GM23338 (cell line): ENCODE data around the gene CHN1. TPM values are rescaled to one million over a fixed set of nuclear protein-coding genes. Genes with fewer than 3 reads are reported as not detected.

Experiments used
- ATAC-seq: fragments of 200-7000 bp; cut with Tn5 transposase; 3 replicates; pipeline ENCODE4 v1.9.1; 2020
- DNase-seq: peaks from one replicate; pipeline ENCODE4 v3.0.0-alpha.2; 2015; ENCODE audit warnings: low spot score
- H2AFZ ChIP-seq: fragments of 200-600 bp; sonication (generic); 2 replicates; pipeline ENCODE4 v1.8.0; 2016; ENCODE audit warnings: antibody characterized with exemption, mild to moderate bottlenecking, moderate library complexity
- H3F3A ChIP-seq: fragments of 200-600 bp; sonication (generic); replicated peaks from 2 replicates; pipeline ENCODE4 v1.8.0; 2017; ENCODE audit warnings: antibody characterized with exemption, mixed run types, low read depth
- H3K27ac ChIP-seq: fragments of 200-600 bp; sonication (generic); 2 replicates; pipeline ENCODE4 v1.6.1; 2016; ENCODE audit warnings: low read depth
- H3K27me3 ChIP-seq: fragments of 200-600 bp; sonication (generic); 2 replicates; pipeline ENCODE4 v1.8.0; 2016; ENCODE audit warnings: mild to moderate bottlenecking, mixed run types, moderate library complexity; ENCODE audit not compliant: insufficient read depth
- H3K36me3 ChIP-seq: fragments of 200-600 bp; sonication (generic); 2 replicates; pipeline ENCODE4 v1.8.0; 2016; ENCODE audit warnings: mild to moderate bottlenecking; ENCODE audit not compliant: insufficient read depth
- H3K4me1 ChIP-seq: fragments of 200-600 bp; sonication (generic); 2 replicates; pipeline ENCODE4 v1.8.0; 2016; ENCODE audit warnings: mild to moderate bottlenecking, moderate library complexity; ENCODE audit not compliant: insufficient read depth
- H3K4me2 ChIP-seq: fragments of 200-600 bp; sonication (generic); 2 replicates; pipeline ENCODE4 v1.7.1; 2017; ENCODE audit warnings: mixed run types
- H3K4me3 ChIP-seq: fragments of 200-600 bp; sonication (generic); 2 replicates; pipeline ENCODE4 v1.6.1; 2016; ENCODE audit warnings: mixed run types
- H3K79me2 ChIP-seq: fragments of 200-600 bp; sonication (generic); replicated peaks from 2 replicates; pipeline ENCODE4 v1.8.0; 2017; ENCODE audit warnings: mild to moderate bottlenecking; ENCODE audit not compliant: insufficient read depth
- H3K9me2 ChIP-seq: fragments of 200-600 bp; sonication (generic); 2 replicates; pipeline ENCODE4 v1.8.0; 2017; ENCODE audit not compliant: insufficient read depth
- H4K20me1 ChIP-seq: fragments of 200-600 bp; sonication (generic); replicated peaks from 2 replicates; pipeline ENCODE4 v1.8.0; 2017; ENCODE audit warnings: mild to moderate bottlenecking; ENCODE audit not compliant: insufficient read depth
- H3K27ac Mint-ChIP-seq: 2 replicates; pipeline ENCODE4 v1.8.0; 2020; ENCODE audit warnings: inconsistent platforms, mild to moderate bottlenecking, moderate library complexity, mixed read lengths
- H3K27me3 Mint-ChIP-seq: 3 replicates; pipeline ENCODE4 v1.8.0; 2022; ENCODE audit warnings: low read depth, mild to moderate bottlenecking, moderate library complexity, mixed read lengths, inconsistent platforms; ENCODE audit not compliant: insufficient read depth, poor library complexity
- H3K36me3 Mint-ChIP-seq: 3 replicates; pipeline ENCODE4 v1.8.0; 2021; ENCODE audit warnings: low read depth, mild to moderate bottlenecking, inconsistent platforms, moderate library complexity, mixed read lengths
- H3K4me1 Mint-ChIP-seq: 3 replicates; pipeline ENCODE4 v1.8.0; 2020; ENCODE audit warnings: mild to moderate bottlenecking, inconsistent platforms, mixed read lengths
- H3K4me3 Mint-ChIP-seq: 3 replicates; pipeline ENCODE4 v1.8.0; 2021; ENCODE audit warnings: moderate library complexity, mild to moderate bottlenecking, inconsistent platforms, mixed read lengths
- H3K9me3 Mint-ChIP-seq: 3 replicates; pipeline ENCODE4 v1.8.0; 2020; ENCODE audit warnings: moderate library complexity, mild to moderate bottlenecking, inconsistent platforms, mixed read lengths
- CTCF ChIP-seq, 2 experiments: fragments of 200-600 bp in 1 of 2; sonication (generic) in 1 of 2; conservative IDR thresholded peaks; 2 replicates each; pipeline versions ENCODE4 v1.5.1 to v1.6.1; 2016 to 2017; ENCODE audit warnings: antibody characterized with exemption in 2 of 2, low read depth in 2 of 2, mild to moderate bottlenecking in 2 of 2, moderate library complexity in 1 of 2
- EZH2 ChIP-seq: fragments of 200-600 bp; sonication (generic); IDR thresholded peaks from one replicate; pipeline ENCODE4 v1.8.0; 2017; ENCODE audit warnings: antibody characterized with exemption, mild to moderate bottlenecking, low read depth; ENCODE audit not compliant: unreplicated experiment
- EZH2phosphoT487 ChIP-seq: fragments of 200-600 bp; sonication (generic); IDR thresholded peaks from one replicate; pipeline ENCODE4 v1.8.1; 2018; ENCODE audit warnings: antibody characterized with exemption; ENCODE audit not compliant: unreplicated experiment
- JUNB ChIP-seq: IDR thresholded peaks from one replicate; pipeline ENCODE4 v1.6.1; 2016; ENCODE audit warnings: antibody characterized with exemption; ENCODE audit not compliant: unreplicated experiment
- POLR2AphosphoS5 ChIP-seq: IDR thresholded peaks from 2 replicates; pipeline ENCODE4 v1.6.1; 2016; ENCODE audit warnings: antibody characterized with exemption, low read depth
- STAT1 ChIP-seq: IDR thresholded peaks from one replicate; pipeline ENCODE4 v1.6.1; 2016; ENCODE audit warnings: antibody characterized with exemption; ENCODE audit not compliant: unreplicated experiment
- ZNF114 ChIP-seq: fragments of 250-450 bp; sonication (Bioruptor Pico); IDR thresholded peaks from 2 replicates; pipeline ENCODE4 v1.5.0; 2020; ENCODE audit warnings: mild to moderate bottlenecking, moderate library complexity
- ZNF331 ChIP-seq: fragments of 250-450 bp; sonication (Bioruptor Pico); IDR thresholded peaks from 2 replicates; pipeline ENCODE4 v1.5.0; 2020; ENCODE audit warnings: low read depth, mild to moderate bottlenecking, moderate library complexity
- polyA plus RNA-seq: library from polyadenylated mRNA; unstranded; fragments of >200 nt; fragmentation: Nextera tagmentation; extraction: Ambion mirVana; gene quantifications from 2 replicates; pipeline ENCODE4 v1.2.1, GENCODE V29; 2016
- total RNA-seq: library from RNA; depleted of rRNA; stranded (reverse); fragments of >200 nt; shearing (Covaris generic); gene quantifications from 2 replicates; pipeline ENCODE4 v1.2.3, GENCODE V29; 2014
- TF ChIP-seq, protein P1 (sequence below): IDR thresholded peaks from 2 replicates; pipeline ENCODE4 v1.6.1; 2016; ENCODE audit warnings: antibody characterized with exemption
- TF ChIP-seq, protein P2 (sequence below): fragments of 250-450 bp; sonication (Bioruptor Pico); IDR thresholded peaks from 2 replicates; pipeline ENCODE4 v1.5.0; 2020; ENCODE audit warnings: mild to moderate bottlenecking, moderate library complexity

Gene CHN1
- total and polyA plus RNA-seq, 2 experiments from 2014 or later = 28.1 to 36.5 TPM

DNA sequence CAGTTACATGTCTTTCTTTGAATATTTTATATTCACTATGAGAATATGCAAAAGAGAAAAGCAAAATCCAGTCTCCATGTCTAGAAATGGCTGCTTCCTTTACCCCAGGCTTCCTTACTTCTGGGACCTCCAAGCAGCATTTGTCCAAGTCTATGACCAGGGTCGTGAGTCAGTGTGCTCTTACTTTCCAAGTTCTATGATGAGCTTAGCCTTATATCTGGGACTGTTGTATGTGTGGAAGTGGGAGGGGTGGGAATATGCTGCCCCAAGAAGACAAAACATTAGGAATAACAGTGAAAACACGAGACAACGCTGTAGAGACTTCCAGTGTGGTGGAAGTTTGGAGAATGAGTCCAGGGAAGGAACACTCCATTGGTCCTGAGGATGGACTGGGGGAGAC lies 219.7 kb downstream of the CHN1 start:
- ATAC-seq = no peak

DNA sequence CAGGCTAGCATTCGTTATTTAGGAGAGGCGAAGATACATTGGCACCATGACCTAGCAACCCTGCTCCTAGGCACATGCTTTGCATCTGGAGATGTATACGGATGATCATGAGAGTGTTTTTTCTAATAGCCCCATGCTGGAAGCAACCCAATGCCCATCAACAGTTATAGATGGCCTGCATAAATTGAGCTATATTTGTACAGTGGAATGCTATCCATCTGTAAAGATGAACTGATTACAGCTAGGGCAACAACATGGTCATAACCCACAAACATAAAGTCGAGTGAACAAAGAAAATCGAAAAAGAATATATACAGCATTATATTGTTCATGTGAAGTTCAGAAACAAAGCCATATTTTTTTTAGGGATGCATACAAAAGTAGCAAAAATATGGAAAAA lies 220.3 kb downstream of the CHN1 start:
- Mint-ChIP-seq H3K4me1 (peaks cover 49% of the 10 kb centered on the region), H3K36me3 (peaks cover under 1% of the 10 kb centered on the region; the same call in 1 of the 3 replicates), H3K27me3 (peaks cover 21% of the 10 kb centered on the region), H3K4me3 (no peak overlapping the region), H3K9me3 (no peaks in the 10 kb centered on the region; the same call in 2 of the 3 replicates), H3K27ac (no peak overlapping the region)
- Histone ChIP-seq H3K4me3 (no peak overlapping the region), H3K9me2 (peaks cover 16% of the 10 kb centered on the region), H3K79me2 (no peaks in the 10 kb centered on the region), H3K4me1 (peaks cover 34% of the 10 kb centered on the region), H3K27ac (no peak overlapping the region), H3K27me3 (no peaks in the 10 kb centered on the region), H2AFZ (no peak overlapping the region), H3K4me2 (no peak overlapping the region), H3F3A (peaks cover 14% of the 10 kb centered on the region), H3K36me3 (no peaks in the 10 kb centered on the region), H4K20me1 (no peaks in the 10 kb centered on the region)
- DNase-seq (no peak), ATAC-seq (no peak)
- no peak for TF ChIP-seq ZNF114 (CRISPR knock-in tag)
- TF ChIP-seq POLR2AphosphoS5 = no peak
- no peak for TF ChIP-seq EZH2
- no peak for TF ChIP-seq JUNB
- TF ChIP-seq EZH2phosphoT487 = no peak
- TF ChIP-seq STAT1 = no peak
- no peak for TF ChIP-seq CTCF (conservative IDR thresholded peaks at IDR 0.05; ENCODE audit: low read depth in 2 of 2)
- TF ChIP-seq, protein P1, sequence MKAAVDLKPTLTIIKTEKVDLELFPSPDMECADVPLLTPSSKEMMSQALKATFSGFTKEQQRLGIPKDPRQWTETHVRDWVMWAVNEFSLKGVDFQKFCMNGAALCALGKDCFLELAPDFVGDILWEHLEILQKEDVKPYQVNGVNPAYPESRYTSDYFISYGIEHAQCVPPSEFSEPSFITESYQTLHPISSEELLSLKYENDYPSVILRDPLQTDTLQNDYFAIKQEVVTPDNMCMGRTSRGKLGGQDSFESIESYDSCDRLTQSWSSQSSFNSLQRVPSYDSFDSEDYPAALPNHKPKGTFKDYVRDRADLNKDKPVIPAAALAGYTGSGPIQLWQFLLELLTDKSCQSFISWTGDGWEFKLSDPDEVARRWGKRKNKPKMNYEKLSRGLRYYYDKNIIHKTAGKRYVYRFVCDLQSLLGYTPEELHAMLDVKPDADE = no peak
- TF ChIP-seq, protein P2, sequence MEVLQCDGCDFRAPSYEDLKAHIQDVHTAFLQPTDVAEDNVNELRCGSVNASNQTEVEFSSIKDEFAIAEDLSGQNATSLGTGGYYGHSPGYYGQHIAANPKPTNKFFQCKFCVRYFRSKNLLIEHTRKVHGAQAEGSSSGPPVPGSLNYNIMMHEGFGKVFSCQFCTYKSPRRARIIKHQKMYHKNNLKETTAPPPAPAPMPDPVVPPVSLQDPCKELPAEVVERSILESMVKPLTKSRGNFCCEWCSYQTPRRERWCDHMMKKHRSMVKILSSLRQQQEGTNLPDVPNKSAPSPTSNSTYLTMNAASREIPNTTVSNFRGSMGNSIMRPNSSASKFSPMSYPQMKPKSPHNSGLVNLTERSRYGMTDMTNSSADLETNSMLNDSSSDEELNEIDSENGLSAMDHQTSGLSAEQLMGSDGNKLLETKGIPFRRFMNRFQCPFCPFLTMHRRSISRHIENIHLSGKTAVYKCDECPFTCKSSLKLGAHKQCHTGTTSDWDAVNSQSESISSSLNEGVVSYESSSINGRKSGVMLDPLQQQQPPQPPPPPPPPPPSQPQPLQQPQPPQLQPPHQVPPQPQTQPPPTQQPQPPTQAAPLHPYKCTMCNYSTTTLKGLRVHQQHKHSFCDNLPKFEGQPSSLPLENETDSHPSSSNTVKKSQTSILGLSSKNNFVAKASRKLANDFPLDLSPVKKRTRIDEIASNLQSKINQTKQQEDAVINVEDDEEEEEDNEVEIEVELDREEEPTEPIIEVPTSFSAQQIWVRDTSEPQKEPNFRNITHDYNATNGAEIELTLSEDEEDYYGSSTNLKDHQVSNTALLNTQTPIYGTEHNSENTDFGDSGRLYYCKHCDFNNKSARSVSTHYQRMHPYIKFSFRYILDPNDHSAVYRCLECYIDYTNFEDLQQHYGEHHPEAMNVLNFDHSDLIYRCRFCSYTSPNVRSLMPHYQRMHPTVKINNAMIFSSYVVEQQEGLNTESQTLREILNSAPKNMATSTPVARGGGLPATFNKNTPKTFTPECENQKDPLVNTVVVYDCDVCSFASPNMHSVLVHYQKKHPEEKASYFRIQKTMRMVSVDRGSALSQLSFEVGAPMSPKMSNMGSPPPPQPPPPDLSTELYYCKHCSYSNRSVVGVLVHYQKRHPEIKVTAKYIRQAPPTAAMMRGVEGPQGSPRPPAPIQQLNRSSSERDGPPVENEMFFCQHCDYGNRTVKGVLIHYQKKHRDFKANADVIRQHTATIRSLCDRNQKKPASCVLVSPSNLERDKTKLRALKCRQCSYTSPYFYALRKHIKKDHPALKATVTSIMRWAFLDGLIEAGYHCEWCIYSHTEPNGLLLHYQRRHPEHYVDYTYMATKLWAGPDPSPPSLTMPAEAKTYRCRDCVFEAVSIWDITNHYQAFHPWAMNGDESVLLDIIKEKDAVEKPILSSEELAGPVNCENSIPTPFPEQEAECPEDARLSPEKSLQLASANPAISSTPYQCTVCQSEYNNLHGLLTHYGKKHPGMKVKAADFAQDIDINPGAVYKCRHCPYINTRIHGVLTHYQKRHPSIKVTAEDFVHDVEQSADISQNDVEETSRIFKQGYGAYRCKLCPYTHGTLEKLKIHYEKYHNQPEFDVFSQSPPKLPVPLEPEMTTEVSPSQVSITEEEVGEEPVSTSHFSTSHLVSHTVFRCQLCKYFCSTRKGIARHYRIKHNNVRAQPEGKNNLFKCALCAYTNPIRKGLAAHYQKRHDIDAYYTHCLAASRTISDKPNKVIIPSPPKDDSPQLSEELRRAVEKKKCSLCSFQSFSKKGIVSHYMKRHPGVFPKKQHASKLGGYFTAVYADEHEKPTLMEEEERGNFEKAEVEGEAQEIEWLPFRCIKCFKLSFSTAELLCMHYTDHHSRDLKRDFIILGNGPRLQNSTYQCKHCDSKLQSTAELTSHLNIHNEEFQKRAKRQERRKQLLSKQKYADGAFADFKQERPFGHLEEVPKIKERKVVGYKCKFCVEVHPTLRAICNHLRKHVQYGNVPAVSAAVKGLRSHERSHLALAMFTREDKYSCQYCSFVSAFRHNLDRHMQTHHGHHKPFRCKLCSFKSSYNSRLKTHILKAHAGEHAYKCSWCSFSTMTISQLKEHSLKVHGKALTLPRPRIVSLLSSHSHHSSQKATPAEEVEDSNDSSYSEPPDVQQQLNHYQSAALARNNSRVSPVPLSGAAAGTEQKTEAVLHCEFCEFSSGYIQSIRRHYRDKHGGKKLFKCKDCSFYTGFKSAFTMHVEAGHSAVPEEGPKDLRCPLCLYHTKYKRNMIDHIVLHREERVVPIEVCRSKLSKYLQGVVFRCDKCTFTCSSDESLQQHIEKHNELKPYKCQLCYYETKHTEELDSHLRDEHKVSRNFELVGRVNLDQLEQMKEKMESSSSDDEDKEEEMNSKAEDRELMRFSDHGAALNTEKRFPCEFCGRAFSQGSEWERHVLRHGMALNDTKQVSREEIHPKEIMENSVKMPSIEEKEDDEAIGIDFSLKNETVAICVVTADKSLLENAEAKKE (CRISPR knock-in tag) = no peak

More for the DNA sequence above, 219.7 kb downstream of the CHN1 start:
- H3K27ac Mint-ChIP-seq = peak overlapping the region; percentile 29; the same call in 1 of the 2 replicates
- H3K27me3 ChIP-seq = no peaks in the 10 kb centered on the region
- DNase-seq = no peak
- H3K9me2 ChIP-seq = peaks cover 13% of the 10 kb centered on the region
- H3K36me3 ChIP-seq = no peaks in the 10 kb centered on the region
- H4K20me1 ChIP-seq = no peaks in the 10 kb centered on the region
- no peak overlapping the region for H3K4me2 ChIP-seq
- H3K36me3 Mint-ChIP-seq = peaks cover 4% of the 10 kb centered on the region; the same call in 1 of the 3 replicates
- no peaks in the 10 kb centered on the region for H3K79me2 ChIP-seq
- peaks cover 49% of the 10 kb centered on the region for H3K4me1 Mint-ChIP-seq
- H3F3A ChIP-seq = peaks cover 14% of the 10 kb centered on the region
- no peak overlapping the region for H3K4me3 ChIP-seq
- no peak overlapping the region for H3K27ac ChIP-seq
- TF ChIP-seq POLR2AphosphoS5 (no peak), EZH2phosphoT487 (no peak), EZH2 (no peak), ZNF331 (CRISPR knock-in tag) (no peak)
- peaks cover 29% of the 10 kb centered on the region for H3K4me1 ChIP-seq
- no peak overlapping the region for H2AFZ ChIP-seq
- peaks cover 20% of the 10 kb centered on the region for H3K27me3 Mint-ChIP-seq
- H3K4me3 Mint-ChIP-seq = no peak overlapping the region
- no peaks in the 10 kb centered on the region; the same call in 2 of the 3 replicates for H3K9me3 Mint-ChIP-seq
